NB4 (cell line): ENCODE results near the gene GPR78.

ENCODE experiments used
- DNase-seq: peaks from one replicate; pipeline ENCODE4 v3.0.0; 2010; ENCODE audit warnings: low read depth
- H3K4me3 ChIP-seq: one replicate; pipeline ENCODE4 v1.5.1; 2011; ENCODE audit warnings: mild to moderate bottlenecking, low read depth, low read length, moderate library complexity
- MYC ChIP-seq: IDR thresholded peaks from 2 replicates; pipeline ENCODE4 v1.6.1; 2011; ENCODE audit warnings: low read depth, low read length
- POLR2A ChIP-seq: IDR thresholded peaks from 2 replicates; pipeline ENCODE4 v1.6.1; 2011; ENCODE audit warnings: mild to moderate bottlenecking; ENCODE audit not compliant: insufficient read length; ENCODE audit errors: extremely low read depth
- TF ChIP-seq, protein P1 (sequence below): IDR thresholded peaks from one replicate; pipeline ENCODE4 v1.5.1; 2012; ENCODE audit warnings: low read depth, low read length
- TF ChIP-seq, protein P2 (sequence below): IDR thresholded peaks from 2 replicates; pipeline ENCODE4 v1.6.1; 2011; ENCODE audit warnings: low read depth, low read length

Gene GPR78

DNA sequence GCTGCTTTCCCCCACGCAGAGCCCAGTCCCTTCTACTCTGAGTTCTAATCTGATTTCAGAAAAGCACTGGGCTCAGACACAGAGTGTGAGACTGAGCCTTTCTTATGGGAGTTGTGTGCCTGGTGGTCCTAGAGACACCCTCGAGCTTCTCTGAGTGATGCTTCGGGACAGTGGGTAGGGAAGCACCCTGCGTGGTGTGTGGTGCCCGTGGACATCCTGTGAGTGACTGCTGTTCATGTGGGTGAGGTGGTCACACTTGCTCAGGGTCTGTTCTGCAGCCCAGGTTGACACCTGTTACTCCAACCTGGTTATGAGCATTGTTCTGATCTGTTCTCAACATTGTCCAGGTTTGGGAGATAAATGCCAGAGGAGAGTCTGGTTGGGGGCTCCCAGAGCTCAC lies 6.1 kb downstream of the GPR78 start:
- DNase-seq = no peak
- H3K4me3 ChIP-seq = no peak overlapping the region
- no peak for TF ChIP-seq MYC
- TF ChIP-seq POLR2A = no peak
- TF ChIP-seq, protein P1, sequence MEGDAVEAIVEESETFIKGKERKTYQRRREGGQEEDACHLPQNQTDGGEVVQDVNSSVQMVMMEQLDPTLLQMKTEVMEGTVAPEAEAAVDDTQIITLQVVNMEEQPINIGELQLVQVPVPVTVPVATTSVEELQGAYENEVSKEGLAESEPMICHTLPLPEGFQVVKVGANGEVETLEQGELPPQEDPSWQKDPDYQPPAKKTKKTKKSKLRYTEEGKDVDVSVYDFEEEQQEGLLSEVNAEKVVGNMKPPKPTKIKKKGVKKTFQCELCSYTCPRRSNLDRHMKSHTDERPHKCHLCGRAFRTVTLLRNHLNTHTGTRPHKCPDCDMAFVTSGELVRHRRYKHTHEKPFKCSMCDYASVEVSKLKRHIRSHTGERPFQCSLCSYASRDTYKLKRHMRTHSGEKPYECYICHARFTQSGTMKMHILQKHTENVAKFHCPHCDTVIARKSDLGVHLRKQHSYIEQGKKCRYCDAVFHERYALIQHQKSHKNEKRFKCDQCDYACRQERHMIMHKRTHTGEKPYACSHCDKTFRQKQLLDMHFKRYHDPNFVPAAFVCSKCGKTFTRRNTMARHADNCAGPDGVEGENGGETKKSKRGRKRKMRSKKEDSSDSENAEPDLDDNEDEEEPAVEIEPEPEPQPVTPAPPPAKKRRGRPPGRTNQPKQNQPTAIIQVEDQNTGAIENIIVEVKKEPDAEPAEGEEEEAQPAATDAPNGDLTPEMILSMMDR = no peak
- TF ChIP-seq, protein P2, sequence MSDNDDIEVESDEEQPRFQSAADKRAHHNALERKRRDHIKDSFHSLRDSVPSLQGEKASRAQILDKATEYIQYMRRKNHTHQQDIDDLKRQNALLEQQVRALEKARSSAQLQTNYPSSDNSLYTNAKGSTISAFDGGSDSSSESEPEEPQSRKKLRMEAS = no peak

DNA sequence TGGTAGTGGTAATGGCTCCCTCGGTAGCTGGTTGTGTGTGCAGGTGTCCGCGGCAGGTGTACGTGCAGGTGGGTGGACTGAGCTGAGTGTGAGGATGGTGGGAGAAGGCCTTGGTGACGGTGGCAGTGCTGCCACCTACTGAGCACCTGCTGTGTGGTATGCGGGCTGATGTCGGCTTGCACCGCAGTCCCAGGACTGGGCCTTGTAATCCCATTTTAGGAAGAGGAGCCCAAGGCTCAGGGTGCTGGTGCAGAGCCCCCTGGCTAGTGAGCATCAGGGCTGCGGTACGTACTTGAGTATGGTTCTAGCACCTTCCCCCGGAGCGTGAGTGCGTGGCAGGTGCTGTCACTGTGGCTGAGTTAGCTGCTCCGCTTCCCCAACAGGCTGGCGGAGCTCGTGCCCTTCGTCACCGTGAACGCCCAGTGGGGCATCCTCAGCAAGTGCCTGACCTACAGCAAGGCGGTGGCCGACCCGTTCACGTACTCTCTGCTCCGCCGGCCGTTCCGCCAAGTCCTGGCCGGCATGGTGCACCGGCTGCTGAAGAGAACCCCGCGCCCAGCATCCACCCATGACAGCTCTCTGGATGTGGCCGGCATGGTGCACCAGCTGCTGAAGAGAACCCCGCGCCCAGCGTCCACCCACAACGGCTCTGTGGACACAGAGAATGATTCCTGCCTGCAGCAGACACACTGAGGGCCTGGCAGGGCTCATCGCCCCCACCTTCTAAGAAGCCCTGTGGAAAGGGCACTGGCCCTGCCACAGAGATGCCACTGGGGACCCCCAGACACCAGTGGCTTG lies 6.7 kb downstream of the GPR78 start:
- DNase-seq = no peak
- TF ChIP-seq, protein P1 = peak; percentile 41
- no peak for TF ChIP-seq MYC
- TF ChIP-seq, protein P2 = no peak
- TF ChIP-seq POLR2A = no peak
- no peak overlapping the region for H3K4me3 ChIP-seq

DNA sequence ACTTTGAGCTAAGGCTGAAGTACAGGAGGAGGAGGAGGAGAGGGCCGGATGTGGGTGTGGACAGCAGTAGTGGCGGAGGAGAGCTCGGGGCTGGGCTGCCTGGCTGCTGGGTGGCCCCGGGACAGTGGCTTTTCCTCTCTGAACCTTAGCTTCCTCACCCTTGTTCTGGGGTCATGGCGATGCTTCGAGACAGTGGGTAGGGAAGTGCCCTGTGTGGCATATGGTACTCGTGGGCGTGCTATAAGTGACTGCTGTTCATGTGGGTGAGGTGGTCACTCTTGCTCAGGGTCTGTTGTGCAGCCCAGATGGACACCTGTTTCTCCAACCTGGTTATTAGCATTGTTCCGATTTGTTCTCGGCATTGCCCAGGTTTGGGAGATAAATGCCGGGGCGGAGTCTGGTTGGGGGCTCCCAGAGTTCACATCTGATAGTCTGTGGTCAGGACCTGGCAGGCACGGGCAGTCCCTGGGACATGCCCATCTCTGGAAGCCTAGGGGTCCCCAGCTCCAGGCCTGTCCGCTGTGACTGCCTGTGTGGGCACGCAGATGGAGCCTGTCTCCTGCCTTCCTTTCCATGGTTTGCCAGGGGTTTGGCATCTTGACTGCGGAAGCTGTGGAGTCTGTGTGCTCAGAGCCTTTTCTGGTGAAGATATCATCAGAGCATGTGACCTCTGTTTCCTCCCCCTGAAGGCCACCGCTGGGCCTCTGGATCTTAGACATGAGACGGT lies 7.4 kb downstream of the GPR78 start:
- H3K4me3 ChIP-seq = no peak overlapping the region
- TF ChIP-seq MYC = no peak
- TF ChIP-seq, protein P2 = no peak
- TF ChIP-seq POLR2A = no peak
- TF ChIP-seq, protein P1 = no peak
- DNase-seq = no peak

DNA sequence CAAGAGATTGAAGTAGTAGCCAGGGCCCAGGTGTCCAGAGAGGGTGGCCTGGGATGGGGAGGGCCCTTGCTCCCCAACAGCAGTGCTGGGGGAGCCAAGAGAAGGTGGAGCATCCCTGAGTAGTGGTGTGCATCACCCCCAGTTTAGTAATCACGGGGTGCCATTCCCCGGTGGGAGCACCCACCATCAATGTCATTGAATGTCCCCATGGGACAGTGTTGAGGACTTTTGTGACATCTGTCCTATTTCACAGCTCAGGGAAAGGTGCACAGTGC lies 7.9 kb downstream of the GPR78 start:
- no peak for DNase-seq
- no peak overlapping the region for H3K4me3 ChIP-seq
- TF ChIP-seq, protein P1 = no peak
- TF ChIP-seq, protein P2 = no peak
- TF ChIP-seq POLR2A (no peak), MYC (no peak)

DNA sequence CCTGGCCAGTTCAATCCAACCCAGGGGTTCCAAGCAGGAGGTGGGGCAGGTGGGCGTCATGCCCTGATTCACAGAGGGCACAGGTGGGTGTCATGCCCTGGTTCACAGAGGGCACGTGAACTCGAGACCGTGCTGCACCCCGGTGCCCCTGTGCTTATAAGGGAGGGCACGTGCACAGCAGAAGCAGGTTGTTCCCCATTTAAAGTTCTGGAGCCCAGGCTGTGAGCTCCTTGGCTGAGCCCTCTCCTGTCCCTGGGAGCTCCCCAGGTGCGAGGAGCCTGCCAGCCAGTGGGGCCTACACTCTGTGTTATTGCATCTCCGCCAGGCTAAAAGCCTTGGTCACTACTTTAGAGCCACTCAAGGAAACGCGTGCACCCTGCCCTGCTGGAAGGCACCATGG lies 9.1 kb downstream of the GPR78 start:
- TF ChIP-seq, protein P2 = no peak
- TF ChIP-seq POLR2A = no peak
- no peak for TF ChIP-seq MYC
- TF ChIP-seq, protein P1 = no peak
- DNase-seq = no peak
- H3K4me3 ChIP-seq = no peak overlapping the region
